Stimulated activated CD8-positive, alpha-beta memory T cell treated with anti-CD3 and anti-CD28 coated beads, Interleukin-12 subunit alpha, Interleukin-12 subunit beta, amount 100 ng/mL, for 4 hours (primary cell): Measurements from ENCODE around the gene SRC.
"Not testable (repeated sequence)": the region's sequence is repeated elsewhere in the genome, so short reads cannot be mapped to it uniquely, and the experiment has no call there.

ENCODE experiments used
- DNase-seq: peaks from one replicate; pipeline ENCODE4 v3.0.0-alpha.2; 2020; ENCODE audit warnings: low read depth

Gene SRC

DNA sequence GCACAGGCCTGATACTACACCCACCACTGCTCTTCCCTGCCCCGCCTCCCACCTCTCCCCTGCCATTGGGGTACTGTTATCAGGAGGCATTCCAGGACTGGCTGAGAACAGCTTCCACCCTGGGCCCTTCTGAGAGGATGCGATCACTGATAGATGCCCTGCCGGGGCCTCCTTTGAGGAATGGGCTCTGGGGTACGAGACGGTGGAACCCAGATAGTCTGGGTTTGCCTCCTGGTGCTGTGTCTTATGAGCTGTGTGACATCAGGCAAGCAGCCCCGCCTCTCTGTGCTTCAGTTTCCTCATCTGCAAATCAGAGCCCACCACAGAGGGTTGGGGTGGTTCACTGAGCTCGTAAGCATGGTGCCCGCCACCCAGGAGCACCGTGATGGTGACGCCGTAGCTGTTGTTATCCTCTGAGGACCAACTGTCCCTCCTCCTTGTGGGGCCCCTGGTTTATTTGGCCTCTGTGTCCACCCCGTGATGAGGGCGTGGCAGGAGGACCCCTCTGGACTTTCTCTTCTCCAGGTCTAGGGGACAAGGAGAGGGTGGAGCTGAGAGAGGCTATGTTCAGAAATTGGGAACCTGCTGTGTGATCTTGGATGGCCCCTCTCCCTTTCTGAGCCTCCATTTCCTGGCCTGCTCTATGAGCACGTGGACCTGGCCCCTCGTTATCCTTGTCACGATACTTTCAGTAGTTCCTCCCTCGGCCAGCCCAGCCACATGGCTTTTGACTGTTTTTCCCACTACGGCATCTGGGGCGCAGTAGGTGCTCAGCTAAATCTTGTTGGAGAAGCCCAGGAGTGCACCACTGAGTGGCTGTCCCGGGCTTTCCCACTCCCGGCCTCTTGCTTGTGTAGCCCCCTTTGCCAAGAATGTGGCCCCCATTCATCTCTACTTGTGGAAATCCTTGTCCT lies 18.3 kb downstream of the SRC start:
- no peak for DNase-seq

DNA sequence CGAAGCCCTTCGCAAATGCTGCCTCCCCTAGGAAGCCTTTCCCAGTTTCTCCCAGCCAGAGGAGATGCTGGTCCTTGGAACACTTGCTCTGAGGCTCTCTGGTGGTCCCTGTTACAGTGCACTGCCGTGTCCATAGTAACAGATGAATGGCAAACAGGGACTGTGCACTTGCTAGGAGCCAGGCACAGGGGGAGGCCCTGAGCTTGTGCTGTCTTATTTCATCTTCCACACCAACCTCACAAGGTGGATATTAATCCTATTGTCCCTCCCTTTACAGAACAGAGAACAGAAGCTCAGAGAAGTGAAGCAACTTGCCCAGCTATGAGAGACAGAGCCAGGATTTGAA lies 19.0 kb downstream of the SRC start:
- DNase-seq: no peak

DNA sequence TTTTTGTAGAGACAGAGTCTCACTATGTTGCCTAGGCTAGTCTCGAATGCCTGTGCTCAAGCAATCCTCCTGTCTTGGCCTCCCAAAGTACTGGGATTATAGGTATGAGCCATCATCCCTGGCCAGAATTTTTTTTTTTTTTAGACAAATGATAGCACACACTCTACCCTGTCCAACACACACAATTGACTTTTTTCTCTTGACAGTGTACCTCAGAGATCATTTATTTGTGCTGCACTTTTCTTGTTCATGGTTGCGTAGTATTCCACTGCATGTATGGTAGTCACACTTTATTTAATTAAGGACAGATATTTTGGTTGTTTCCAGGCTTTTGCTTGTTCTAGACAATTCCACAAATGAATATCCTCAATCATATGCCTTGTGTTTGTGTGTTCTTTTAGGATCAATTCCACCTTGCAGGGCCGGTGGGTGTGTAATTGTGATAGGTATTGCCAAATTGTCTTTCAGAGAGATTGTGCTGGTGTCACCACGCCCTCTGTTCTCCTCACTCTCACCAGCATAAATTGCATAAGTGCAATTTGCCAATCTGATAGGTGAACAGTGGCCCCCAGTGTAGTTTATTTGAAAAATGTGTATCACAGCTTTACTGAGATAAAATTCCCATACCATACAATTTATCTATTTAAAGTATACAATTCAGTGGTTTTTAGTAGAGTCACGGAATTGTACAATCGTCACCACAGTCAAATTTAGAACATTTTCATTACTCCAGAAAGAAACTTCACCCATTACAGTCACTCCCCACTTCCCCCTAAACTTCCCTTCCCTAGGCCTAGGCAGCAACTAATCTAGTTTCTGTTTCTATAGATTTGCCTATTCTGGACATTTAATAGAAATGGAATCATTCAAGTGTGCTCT lies 20.1 kb downstream of the SRC start:
- DNase-seq: no peak

DNA sequence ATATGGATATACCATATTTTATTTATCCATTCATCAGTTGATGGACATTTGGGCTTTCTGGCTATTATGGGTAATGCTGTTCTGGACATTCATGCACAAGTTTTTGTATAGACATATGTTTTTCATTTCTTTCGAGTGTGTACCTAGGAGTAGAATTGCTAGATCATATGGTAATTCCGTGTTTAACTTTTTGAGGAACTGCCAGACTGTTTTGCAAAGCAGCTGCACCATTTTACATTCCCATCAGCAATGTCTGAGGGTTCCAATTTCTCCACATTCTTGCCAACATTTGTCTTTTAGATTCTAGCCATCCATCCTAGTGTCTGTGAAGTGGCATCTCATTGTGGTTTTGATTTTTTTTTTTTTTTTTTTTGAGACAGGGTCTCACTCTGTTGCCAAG lies 20.8 kb downstream of the SRC start:
- no peak for DNase-seq

DNA sequence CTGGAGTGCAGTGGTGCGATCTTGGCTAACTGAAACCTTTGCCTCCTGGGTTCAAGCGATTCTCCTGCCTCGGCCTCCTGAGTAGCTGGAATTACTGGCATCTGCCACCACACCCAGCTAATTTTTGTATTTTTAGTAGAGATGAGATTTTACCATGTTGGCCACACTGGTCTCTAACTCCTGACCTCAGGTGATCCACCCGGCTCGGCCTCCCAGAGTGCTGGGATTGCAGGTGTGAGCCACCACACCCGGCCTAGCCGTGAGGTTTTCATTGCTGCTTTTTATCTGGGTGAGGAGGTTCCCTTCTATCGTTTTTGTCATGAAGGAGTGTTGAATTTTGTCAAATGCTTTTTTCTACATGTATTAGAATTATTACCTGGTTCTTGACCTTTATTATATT lies 23.9 kb downstream of the SRC start:
- DNase-seq: no peak

DNA sequence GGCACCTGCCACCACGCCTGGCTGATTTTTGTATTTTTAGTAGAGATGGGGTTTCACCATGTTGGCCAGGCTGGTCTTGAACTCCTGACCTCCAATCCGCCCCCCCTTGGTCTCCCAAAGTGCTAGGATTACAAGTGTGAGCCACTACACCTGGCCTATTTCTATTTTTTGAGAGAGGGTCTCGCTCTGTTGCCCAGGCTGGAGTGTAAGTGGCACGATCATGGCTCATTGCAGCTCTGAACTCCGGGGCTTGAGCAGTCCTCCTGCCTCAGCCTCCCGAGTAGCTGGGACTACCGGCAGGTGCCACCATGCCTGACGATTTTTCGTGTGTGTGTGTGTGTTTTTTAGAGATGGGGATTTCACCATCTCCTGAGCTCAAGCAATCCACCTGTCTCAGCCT lies 25.9 kb downstream of the SRC start:
- not testable (repeated sequence) for DNase-seq

DNA sequence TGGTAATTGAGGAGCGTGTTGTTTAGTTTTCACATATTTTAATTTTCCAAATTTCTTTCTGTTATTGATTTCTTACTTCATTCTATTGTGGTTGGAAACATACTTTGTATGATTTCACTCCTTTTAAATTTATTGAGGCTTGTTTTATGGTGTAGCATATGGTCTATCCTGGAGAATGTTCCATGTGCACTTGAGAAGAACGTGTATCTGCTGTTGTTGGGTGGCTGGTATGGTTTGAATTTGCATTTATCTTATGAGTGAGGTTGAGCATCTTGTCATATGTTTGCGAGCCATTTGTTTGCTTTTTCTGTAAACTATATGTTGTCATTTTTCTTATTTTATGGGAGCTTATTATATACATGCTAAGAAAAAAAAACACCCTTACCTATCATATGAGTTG lies 26.5 kb downstream of the SRC start:
- no peak for DNase-seq

DNA sequence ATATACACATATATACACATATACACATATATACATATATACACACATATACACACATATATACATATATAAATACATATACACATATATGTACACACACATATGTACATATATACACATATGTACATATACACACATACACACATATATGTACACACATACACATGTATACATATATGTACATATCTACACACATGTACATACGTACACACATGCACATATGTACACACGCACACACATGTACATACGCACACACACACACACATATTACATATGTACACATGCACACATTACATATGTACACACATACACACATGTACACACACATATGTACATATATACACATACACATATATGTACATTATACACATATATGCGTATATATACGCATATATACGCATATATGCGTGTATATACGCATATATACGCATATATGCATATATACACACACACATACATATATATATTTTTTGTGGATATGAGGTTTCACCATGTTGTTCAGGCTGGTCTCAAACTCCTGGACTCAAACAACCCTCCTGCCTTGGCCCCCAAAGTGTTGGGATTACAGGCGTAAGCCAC lies 27.2 kb downstream of the SRC start:
- DNase-seq: no peak

DNA sequence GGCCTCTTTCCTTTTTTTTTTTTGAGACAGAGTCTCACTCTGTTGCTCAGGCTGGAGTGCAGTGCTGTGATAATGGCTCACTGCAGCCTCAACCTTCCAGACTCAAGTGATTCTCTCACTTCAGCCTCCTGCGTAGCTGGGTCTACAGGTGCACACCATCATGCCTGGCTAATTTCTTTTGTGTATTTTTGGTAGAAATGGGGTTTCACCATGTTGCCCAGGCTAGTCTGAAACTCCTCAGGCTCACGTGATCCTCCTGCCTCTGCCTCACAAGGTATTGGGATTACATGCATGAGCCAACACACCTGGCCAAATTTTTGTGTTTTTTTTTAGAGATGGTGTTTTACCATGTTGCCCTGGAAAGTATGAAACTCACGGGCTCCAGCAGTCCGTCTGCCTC lies 29.3 kb downstream of the SRC start:
- no peak for DNase-seq

DNA sequence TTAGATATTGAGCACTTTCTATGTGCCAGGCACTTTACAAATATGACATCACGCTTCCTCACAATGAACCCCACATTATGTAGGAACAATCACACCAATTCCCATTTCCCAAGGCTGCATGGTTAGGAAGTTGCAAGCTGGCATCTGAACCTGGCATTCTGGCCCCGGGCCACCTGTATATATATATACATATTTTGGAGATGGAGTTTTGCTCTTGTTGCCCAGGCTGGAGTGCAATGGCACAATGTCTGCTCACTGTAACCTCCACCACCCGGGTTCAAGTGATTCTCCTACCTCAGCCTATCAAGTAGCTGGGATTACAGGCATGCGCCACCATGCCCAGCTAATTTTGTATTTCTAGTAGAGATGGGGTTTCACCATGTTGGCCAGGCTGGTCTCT lies 30.4 kb downstream of the SRC start:
- DNase-seq: no peak

DNA sequence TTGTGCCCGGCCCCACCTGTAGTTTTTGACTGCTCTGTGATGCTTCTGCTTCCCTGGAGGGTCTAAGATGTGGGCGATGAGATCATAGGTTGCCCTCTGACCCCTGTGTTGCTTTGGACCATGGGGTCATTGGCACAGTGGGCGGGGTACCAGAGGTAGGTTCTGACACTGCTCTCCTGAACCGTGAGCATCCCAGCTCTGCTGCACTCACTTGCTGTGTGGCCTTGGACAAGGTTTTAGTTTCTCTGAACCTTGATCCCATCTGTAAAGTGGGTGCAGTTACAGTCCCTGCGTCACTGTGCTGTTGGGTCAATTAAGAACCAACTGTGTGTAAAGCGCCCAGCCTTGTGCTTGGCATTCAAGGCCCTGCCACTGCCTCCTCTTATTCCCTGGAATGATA lies 30.9 kb downstream of the SRC start:
- DNase-seq: no peak

DNA sequence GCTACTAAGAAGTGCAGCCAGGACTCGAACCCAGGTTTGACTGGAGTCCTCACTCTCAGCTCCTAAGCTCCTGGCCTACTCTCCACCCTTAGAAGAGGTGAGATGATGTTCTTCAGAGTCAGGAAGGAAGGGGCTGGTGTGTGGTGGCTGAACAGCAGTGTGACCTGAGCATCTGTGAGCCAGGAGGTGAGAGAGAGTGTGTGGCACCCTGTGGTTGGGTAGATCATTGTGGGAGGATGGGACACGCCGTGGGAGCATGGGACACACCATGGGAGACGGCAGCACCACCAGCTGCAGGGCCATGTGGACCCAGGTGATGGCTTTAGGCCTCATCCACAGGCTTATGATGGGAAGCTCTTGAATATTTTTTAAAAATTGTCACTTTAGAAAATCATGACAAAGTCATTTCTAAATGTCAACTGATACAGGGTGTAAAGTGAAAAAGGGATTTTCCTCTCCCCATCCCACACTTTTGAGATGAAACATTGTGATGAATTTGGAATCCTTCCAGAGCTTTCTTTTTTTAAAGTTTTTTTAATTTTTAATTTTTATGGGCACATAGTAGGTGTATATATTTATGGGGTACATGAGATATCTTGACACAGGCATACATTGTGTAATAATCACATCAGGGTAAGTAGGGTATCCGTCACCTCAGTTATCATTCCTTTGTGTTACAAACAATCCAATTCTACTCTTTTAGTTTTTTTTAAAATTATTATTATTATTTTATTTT lies 31.6 kb downstream of the SRC start:
- no peak for DNase-seq

DNA sequence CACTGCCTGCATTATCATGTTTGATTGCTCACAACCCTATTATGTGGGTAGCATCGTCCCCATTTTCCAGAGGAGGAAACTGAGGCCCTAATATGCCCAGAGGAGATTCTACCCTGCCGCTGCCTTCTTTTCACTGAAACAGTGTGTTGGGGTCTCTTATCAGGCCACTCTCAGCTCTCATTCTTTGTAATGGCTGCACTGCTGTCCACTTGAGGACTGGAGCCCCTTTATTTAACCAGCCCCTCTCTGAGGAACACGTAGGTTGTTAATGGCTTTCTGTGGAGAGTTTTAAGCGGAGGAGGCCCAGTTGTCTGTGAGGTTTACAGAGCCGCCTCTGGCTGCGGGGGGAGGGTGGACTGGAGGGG lies 32.5 kb downstream of the SRC start:
- DNase-seq: no peak

DNA sequence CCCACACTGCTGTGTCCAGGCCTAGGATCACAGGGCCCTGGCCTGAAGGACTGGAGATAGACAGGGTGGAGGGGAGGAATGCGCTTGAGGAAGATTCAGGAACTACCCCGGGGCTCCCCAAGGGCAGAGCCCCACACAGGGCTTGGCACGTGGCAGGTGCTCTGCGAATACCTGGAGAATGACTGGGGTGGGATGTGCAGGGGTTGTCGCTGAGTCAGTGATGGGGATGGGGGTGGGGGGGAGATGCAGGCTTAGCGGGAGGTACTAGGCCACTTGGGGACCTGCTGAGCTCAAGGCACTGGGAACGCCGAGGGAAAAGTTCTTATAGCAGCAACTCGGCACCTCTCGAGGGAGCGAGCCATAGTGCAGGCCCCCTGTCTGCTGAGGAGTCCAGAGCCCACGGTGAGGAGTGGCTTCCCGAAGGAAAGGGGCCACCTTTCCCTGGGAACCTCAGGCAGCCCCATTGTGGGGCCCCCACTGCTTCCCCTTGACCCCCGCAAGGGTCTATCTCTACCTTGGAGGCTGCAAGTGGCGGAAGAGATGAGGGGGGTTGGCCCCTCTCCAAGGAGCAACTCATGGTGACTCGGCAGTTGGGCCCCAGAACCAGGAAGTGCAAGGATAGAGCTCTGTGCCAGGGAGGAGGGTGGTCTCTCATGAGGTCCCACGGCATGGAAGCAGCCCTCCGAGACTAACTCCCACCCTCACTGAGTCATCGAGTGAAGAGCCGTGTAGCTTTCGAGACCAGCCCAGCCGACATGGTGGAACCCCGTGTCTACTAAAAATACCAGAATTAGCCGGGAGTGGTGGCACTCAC lies 33.1 kb downstream of the SRC start:
- DNase-seq: no peak

DNA sequence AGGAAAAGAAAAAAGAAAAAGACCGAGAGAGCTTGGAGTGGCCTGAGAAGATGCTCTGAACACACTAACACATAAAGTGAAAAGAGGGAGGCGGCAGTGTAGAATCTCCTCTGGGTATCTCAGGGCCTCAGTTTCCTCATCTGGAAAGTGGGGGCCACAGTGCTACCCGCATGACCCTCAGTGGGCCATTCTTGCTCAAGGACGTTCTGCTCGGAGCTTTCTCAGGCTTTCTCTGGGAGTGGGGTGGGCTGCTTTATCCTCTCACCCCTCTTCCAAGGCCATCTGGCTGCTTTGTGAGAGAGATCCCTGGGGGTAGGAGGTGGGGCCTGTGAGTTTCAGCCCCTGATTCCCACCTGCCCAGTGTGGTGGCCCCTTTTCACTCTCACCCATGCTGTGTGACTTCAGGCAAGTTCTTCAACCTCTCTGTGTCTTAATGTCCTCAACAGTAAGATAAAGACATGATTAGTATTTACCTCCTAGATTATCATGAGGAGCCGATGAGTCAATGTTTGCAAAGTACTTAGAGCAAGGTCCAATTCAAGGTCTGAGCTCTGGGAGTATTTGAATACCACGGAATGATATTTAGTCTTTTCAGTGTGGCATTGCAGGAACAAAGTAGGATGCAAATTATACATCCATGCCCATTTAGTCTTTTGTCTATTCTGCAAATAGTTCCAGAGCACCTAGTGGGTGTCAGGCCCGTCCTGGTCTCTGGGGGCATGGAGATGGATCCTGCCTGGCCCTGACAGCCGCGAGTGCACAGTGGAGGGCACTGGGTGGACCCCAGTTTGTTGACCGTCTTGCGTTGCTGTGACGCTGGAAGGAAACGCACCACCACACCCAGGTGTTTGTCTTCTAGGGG lies 34.3 kb downstream of the SRC start:
- no peak for DNase-seq

DNA sequence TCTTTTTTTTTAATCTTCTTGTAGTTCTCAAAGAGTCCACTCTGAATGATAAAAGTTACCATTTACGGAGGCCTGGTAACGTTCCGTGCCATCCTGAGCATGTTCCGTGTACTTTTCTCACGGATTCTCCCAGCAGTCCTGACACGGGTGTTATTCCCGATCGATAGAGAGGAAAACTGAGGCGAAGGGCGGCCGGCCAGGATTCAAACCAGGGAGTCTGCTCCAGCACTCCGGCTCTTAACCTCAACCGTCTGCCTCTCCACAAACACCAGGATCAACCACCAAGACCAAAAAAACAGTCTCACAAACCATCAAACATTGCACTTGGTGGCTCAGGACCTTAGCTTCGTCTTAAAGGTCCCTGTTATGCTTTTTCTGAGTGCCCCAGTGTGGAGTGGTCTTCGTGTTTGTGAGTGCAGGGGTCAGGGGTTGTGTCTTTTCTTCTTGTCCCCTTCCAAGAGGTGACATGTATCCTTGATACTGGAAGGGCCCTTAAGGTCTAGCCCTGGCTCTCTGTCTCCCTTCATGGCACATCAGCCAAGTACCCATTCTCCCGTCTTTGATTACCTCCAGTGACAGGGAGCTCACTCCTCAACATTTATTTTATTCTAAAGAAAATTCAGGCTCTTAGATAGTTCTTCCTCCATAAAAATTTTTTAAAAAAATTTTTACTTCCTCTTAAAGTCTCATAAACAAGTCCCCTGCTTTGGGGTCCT lies 35.1 kb downstream of the SRC start:
- no peak for DNase-seq

DNA sequence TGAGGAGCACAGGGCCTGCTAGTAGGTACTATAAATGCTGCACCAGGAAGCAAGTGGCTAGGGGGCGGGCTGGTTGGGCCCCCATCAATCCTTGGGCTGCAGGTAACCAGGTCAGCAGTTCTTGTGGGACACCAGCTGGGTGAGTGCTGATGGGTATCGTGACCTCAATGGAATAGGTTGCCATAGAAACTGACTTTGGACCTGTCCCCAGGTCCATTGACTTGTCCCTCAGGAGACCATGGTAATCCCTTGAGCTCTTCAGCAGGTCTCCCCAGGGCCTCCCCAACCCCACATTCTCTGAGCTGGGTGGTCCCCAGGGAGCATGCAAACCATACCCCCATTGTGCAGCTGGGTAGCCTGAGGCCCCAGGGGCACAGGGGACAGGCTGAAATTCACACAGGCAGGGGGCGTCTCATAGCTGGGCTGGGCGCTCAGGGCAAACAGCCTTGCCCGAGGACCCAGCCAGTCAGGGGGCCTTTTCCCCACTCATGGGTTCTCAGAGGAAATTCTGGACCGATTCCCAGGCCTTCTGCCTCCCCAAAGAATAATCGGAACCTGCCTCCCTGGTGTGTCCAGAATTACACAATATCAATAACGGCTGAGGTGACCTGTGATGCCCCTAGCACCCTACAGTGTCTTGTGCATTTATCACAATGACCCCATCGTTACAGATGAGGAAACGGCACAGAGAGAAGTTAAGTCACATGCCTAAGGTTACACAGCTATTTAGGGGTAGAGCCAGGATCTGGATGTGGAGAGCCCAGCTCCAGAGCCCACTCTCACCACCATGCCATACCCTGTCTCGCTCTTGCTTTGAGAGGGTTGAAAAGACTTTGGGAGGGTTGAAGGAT lies 35.9 kb downstream of the SRC start:
- DNase-seq: no peak

DNA sequence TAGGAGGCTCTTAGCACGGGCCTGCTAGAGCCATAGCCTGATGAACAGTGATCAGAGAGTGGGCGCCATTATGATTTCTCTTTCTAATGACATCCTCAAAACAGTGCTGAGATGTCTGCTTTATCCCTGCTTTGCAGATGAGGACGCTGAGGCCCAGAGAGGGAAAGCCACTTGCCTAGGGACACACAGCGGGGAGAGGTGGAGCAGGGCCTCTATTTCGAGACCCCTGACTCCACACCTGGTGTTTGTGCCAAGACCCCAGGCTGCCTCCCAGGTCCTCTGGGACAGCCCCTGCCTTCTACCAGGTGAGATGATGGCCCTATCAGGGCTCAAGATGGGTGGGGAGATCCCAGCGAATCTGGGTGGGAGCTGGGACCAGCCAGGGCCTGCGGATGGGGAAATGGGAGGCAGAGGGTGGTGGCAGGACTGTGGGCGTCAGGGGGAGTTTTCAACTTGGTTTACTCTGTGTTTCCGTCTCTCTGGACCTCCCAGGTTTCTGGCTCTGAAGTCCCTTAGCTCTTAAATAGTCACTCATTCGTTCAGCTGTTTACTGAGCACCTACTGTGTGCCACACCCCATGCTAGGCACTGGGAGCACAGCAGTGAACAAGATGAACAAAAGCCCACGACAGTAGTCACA lies 36.7 kb downstream of the SRC start:
- DNase-seq: no peak
